Prostate gland (tissue), 2 donors: Measurements from ENCODE around the gene BBS2.

Experiments
- CTCF ChIP-seq, 4 experiments: fragments of 200-600 bp in 2 of 4; fragments of 450-650 bp in 2 of 4; sonication (generic) in 2 of 4; IDR thresholded peaks; 1 replicate in 3 of 4; 2 replicates in 1 of 4; pipeline ENCODE4 v1.5.1; 2016 to 2019; ENCODE audit warnings: antibody characterized with exemption in 4 of 4, mild to moderate bottlenecking in 2 of 4, moderate library complexity in 2 of 4
- POLR2A ChIP-seq: fragments of 450-650 bp; IDR thresholded peaks from one replicate; pipeline ENCODE4 v1.6.1; 2016; ENCODE audit warnings: antibody characterized with exemption, mild to moderate bottlenecking

DNA sequence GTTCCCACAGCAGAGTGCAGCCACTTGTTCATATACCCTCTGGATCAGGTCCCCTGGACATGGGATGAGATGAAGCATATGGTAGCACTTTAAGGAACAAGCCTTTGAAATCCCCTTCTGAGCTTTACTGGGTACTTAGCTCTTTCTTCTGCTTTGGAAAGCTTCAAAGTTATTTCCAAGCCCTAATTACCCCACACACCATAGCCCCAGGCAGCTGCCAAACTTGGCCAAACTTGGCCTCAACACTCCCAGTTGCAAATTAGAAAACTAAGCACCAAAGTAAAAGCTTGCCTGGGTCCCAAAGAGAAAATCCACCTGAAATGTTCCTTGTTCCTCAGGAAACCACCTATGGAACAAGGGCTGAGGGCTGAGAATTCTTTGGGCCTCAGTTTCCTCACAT is 29.3 kb upstream of the BBS2 start:
- no peak for TF ChIP-seq POLR2A
- TF ChIP-seq CTCF (IDR thresholded peaks at IDR 0.05) = no peak
